Measurements from ENCODE around the gene UBE2L5. TPM values are rescaled to one million over a fixed set of nuclear protein-coding genes. Genes with fewer than 3 reads are reported as not detected.
A peak's percentile ranks its signal among the peaks of the same experiment; 100 is the strongest.

The UBE2L5 gene
- total RNA-seq, 1 donor: not detected

DNA sequence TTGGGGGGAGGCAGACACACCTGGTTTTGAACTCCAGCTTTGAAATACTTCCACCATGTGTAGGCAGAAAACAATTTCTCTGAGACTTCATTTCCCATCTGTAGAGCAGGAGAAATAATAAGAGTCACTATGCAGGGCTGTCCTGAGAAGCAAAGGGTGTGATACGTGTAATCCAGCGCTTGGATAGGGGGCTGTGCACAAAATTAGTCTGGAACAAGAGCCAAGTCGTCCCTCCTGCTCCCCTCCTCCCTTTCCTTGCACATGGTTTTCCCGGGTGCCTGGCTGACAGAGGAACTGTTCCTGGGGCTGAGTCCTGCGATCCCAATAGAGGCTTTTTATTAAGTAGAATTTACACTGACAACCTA, 29.6 kb upstream of the UBE2L5 start:
- Histone ChIP-seq H4K20me1 (ENCODE audit: insufficient read depth, low read length) (no peaks in the 10 kb centered on the region), H3K36me3 (ENCODE audit: insufficient read depth, low read length) (no peaks in the 10 kb centered on the region), H3K4me3 (ENCODE audit: insufficient read depth, low read length) (no peak overlapping the region), H2AFZ (ENCODE audit: low read length) (no peak overlapping the region), H3K4me2 (ENCODE audit: insufficient read depth, low read length) (no peak overlapping the region), H3K27ac (ENCODE audit: low read depth, low read length) (no peak overlapping the region), H3K27me3 (ENCODE audit: insufficient read depth, low read length) (peaks cover 13% of the 10 kb centered on the region), H3K9me3 (ENCODE audit: low read depth, low read length) (no peaks in the 10 kb centered on the region), H3K4me1 (ENCODE audit: insufficient read depth, low read length) (peaks cover 5% of the 10 kb centered on the region), H3K79me2 (ENCODE audit: insufficient read depth, low read length) (no peaks in the 10 kb centered on the region)
- TF ChIP-seq, protein P1, sequence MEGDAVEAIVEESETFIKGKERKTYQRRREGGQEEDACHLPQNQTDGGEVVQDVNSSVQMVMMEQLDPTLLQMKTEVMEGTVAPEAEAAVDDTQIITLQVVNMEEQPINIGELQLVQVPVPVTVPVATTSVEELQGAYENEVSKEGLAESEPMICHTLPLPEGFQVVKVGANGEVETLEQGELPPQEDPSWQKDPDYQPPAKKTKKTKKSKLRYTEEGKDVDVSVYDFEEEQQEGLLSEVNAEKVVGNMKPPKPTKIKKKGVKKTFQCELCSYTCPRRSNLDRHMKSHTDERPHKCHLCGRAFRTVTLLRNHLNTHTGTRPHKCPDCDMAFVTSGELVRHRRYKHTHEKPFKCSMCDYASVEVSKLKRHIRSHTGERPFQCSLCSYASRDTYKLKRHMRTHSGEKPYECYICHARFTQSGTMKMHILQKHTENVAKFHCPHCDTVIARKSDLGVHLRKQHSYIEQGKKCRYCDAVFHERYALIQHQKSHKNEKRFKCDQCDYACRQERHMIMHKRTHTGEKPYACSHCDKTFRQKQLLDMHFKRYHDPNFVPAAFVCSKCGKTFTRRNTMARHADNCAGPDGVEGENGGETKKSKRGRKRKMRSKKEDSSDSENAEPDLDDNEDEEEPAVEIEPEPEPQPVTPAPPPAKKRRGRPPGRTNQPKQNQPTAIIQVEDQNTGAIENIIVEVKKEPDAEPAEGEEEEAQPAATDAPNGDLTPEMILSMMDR (IDR thresholded peaks at IDR 0.05; ENCODE audit: extremely low read depth, low read depth, low read length): no peak
- DNase-seq (ENCODE audit: insufficient read length, low spot score, missing footprints): no peak

DNA sequence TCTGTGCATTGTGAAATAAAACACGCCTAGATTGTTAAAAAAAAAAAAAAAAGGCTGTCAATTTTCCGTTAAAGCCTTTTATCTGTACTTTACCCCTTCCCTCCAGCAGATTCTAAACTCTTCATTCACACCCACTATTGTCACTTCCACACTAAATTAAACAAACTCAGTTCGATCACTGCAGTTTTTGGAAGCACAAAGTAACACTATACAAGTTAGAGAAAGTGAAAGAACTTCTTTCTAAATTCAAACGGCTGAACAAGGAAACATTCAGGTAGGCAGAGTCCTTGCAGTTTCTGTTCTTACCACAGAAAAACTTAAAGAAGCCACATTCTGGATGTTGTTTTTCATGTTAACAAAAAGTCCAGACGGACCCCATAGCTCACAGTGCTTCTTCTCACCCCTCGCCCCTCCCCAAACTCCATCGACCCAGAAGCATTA, 27.5 kb upstream of the UBE2L5 start:
- H3K79me2 ChIP-seq (ENCODE audit: insufficient read depth, low read length): no peaks in the 10 kb centered on the region
- H2AFZ ChIP-seq (ENCODE audit: low read length): peak overlapping the region; percentile 98
- no peaks in the 10 kb centered on the region for H4K20me1 ChIP-seq (ENCODE audit: insufficient read depth, low read length)
- TF ChIP-seq, protein P1 (IDR thresholded peaks at IDR 0.05; ENCODE audit: extremely low read depth, low read depth, low read length): no peak
- H3K27me3 ChIP-seq (ENCODE audit: insufficient read depth, low read length): peaks cover 13% of the 10 kb centered on the region
- H3K9me3 ChIP-seq (ENCODE audit: low read depth, low read length): no peaks in the 10 kb centered on the region
- no peaks in the 10 kb centered on the region for H3K36me3 ChIP-seq (ENCODE audit: insufficient read depth, low read length)
- peak overlapping the region; percentile 82 for H3K4me3 ChIP-seq (ENCODE audit: insufficient read depth, low read length)
- H3K4me2 ChIP-seq (ENCODE audit: insufficient read depth, low read length): peak overlapping the region; percentile 97
- H3K27ac ChIP-seq (ENCODE audit: low read depth, low read length): peak overlapping the region; percentile 90
- DNase-seq (ENCODE audit: insufficient read length, low spot score, missing footprints): no peak
- H3K4me1 ChIP-seq (ENCODE audit: insufficient read depth, low read length): peaks cover 12% of the 10 kb centered on the region

DNA sequence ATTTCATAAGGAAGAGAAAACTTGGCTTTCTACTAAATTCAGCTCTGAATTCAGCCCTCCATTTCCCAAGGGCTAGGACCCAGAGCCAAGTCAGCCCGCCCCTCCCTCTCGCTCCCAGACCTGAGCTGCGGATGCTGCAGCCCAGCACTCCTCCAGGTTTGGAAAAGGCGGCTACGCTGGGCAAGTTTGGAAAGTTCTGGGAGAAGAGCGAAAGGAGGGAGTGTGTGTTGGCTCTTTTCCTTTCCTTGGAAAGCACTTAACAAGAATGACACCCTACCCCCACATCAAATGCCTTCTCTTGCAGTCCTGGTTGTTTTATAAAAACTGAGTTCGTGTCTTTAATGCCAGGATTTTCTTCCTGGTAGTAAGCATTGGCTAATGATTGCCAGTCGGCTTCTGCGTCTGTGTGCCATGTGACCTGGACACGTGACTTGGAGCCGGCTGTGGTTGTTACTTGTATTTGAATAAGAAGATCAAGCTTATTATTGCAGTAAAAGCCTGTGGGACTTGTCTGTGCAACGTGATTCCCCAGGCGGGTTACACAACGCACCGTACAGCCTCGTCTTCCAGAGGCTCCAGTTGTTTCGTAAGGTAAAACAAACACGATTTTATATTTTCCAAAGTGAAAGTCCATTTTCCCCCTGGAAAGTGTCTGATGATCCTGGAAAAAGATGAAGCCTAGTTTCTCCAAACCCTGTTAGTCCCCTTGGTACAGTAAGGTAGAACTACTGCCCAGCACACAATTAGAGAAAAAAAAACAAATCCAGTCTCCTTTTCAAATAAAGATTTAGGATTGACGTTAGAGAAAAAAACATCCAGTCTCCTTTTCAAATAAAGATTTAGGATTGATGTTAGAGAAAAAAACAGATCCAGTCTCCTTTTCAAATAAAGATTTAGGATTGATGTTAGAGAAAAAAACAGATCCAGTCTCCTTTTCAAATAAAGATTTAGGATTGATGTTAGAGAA, 26.8 kb upstream of the UBE2L5 start:
- Histone ChIP-seq H3K79me2 (ENCODE audit: insufficient read depth, low read length) (no peaks in the 10 kb centered on the region), H4K20me1 (ENCODE audit: insufficient read depth, low read length) (no peaks in the 10 kb centered on the region), H3K4me1 (ENCODE audit: insufficient read depth, low read length) (peaks cover 12% of the 10 kb centered on the region), H3K27ac (ENCODE audit: low read depth, low read length) (peak overlapping the region; percentile 90), H3K9me3 (ENCODE audit: low read depth, low read length) (no peaks in the 10 kb centered on the region), H2AFZ (ENCODE audit: low read length) (peak overlapping the region; percentile 98), H3K4me2 (ENCODE audit: insufficient read depth, low read length) (peak overlapping the region; percentile 97), H3K36me3 (ENCODE audit: insufficient read depth, low read length) (no peaks in the 10 kb centered on the region), H3K4me3 (ENCODE audit: insufficient read depth, low read length) (peak overlapping the region; percentile 82), H3K27me3 (ENCODE audit: insufficient read depth, low read length) (peaks cover 13% of the 10 kb centered on the region)
- peak; percentile 84 for DNase-seq (ENCODE audit: insufficient read length, low spot score, missing footprints)
- TF ChIP-seq, protein P1 (IDR thresholded peaks at IDR 0.05; ENCODE audit: extremely low read depth, low read depth, low read length): no peak

DNA sequence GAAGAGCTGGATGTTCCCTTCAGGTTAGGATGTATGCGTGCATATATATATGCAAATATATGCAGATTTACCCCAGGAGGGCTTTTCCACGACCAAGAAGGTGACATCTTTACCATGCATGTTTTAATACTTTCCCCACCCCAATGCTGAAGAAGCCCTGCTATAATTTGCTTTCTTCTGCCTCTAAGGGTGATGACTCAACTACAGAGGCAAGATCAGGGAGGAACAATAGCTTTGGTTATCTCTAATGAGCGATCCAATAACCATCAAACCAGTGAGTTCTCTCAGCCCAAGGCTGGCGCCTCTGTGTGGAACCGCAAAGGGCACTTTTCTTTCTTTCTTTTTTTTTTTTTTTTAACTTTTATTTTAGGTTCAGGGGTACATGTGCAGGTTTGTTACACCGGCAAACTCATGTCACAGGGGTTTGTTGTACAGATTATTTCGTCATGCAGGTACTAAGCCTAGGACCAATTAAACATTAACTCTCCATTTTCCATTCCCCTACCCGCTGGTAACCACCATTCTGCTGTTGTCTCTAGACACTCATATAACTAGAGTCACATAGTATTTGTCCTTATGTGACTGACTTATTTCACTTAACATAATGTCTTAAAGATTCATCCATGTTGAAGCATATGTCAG, 25.7 kb upstream of the UBE2L5 start:
- no peaks in the 10 kb centered on the region for H3K79me2 ChIP-seq (ENCODE audit: insufficient read depth, low read length)
- H3K4me2 ChIP-seq (ENCODE audit: insufficient read depth, low read length): peak overlapping the region; percentile 97
- H2AFZ ChIP-seq (ENCODE audit: low read length): no peak overlapping the region
- no peak overlapping the region for H3K4me3 ChIP-seq (ENCODE audit: insufficient read depth, low read length)
- TF ChIP-seq, protein P1 (IDR thresholded peaks at IDR 0.05; ENCODE audit: extremely low read depth, low read depth, low read length): no peak
- H3K27me3 ChIP-seq (ENCODE audit: insufficient read depth, low read length): peaks cover 13% of the 10 kb centered on the region
- no peak overlapping the region for H3K27ac ChIP-seq (ENCODE audit: low read depth, low read length)
- no peaks in the 10 kb centered on the region for H4K20me1 ChIP-seq (ENCODE audit: insufficient read depth, low read length)
- no peaks in the 10 kb centered on the region for H3K36me3 ChIP-seq (ENCODE audit: insufficient read depth, low read length)
- H3K4me1 ChIP-seq (ENCODE audit: insufficient read depth, low read length): peaks cover 12% of the 10 kb centered on the region
- no peaks in the 10 kb centered on the region for H3K9me3 ChIP-seq (ENCODE audit: low read depth, low read length)
- DNase-seq (ENCODE audit: insufficient read length, low spot score, missing footprints): no peak

Data from osteoblast (primary cell).